Sciatic nerve (tissue), 2 donors: Measurements from ENCODE around the gene NDUFAF5. TPM values are rescaled to one million over a fixed set of nuclear protein-coding genes. Genes with fewer than 3 reads are reported as not detected.
"Not testable (repeated sequence)": the region's sequence is repeated elsewhere in the genome, so short reads cannot be mapped to it uniquely, and the experiment has no call there.

ENCODE experiments used
- ATAC-seq: fragments of 200-7000 bp; cut with Tn5 transposase; one replicate; pipeline ENCODE4 v1.9.1; 2020; ENCODE audit warnings: mild to moderate bottlenecking, moderate library complexity
- DNase-seq: peaks from one replicate; pipeline ENCODE4 v3.0.0-alpha.2; 2020; ENCODE audit warnings: low spot score
- intact Hi-C: fragments of 100-400 bp; cut with DNase I; formaldehyde crosslinking; loops from one replicate; pipeline ENCODE4 v1.14.2; 2022
- total RNA-seq: library from RNA; stranded (reverse); fragmentation: NEBNext Ultra II Directional; extraction: Animal tissue kit (Norgen Biotek cat#: 25700); gene quantifications from one replicate; pipeline ENCODE4 v1.2.1, GENCODE V29; 2021
- donor health status: DM: no; HTN: no; CAD: no.
- donor health status: DM: no; HTN: no; CAD: no.

Gene NDUFAF5, protein sequence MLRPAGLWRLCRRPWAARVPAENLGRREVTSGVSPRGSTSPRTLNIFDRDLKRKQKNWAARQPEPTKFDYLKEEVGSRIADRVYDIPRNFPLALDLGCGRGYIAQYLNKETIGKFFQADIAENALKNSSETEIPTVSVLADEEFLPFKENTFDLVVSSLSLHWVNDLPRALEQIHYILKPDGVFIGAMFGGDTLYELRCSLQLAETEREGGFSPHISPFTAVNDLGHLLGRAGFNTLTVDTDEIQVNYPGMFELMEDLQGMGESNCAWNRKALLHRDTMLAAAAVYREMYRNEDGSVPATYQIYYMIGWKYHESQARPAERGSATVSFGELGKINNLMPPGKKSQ
- 28.2 TPM for total RNA-seq

DNA sequence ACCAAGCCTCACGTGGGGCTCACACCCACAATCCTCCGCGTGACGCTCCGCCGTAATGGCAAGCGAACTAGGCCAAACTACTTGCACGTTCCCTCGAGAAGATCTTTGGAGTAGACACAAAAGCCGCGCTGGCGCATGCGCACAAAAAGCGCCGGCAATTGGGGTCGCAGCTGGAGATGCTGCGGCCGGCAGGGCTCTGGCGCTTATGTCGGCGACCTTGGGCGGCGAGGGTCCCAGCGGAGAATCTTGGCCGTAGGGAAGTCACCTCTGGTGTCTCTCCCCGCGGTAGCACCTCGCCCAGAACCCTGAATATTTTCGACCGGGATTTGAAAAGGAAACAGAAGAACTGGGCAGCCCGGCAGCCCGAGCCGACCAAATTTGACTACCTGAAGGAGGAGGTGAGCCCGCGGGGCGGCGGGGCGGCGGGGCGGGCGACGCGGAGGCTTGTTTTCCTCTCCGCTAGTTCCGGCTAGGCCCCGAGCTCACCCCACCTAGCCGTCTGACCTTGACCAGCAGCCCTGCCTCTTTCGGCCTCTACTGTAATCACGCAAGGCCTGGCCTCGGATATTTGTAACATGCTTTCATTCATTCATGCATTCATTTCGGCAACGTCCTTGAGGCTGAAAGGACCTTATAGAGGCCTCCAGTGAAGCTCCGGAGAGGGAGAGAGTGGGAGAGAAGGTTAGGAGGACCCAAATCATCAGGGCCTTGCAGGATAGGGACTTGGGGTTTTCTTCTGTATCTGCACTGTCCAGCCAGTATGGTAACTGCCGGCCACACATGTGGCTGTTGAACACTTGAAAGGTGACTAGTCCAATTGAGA, at the start of gene NDUFAF5, which contains the start of gene ESF1:
Gene NDUFAF5 (plus strand): TSS at position 136 of the 823 bp plus-strand sequence. CDS start 41 bp downstream, at position 177.
Gene ESF1 (minus strand): TSS at position 27 of the 823 bp plus-strand sequence. CDS start 1,779 bp downstream, outside the sequence.
- ATAC-seq (peak; percentile 99), DNase-seq (peak; percentile 95)
- intact Hi-C loops, result no loop called here

DNA sequence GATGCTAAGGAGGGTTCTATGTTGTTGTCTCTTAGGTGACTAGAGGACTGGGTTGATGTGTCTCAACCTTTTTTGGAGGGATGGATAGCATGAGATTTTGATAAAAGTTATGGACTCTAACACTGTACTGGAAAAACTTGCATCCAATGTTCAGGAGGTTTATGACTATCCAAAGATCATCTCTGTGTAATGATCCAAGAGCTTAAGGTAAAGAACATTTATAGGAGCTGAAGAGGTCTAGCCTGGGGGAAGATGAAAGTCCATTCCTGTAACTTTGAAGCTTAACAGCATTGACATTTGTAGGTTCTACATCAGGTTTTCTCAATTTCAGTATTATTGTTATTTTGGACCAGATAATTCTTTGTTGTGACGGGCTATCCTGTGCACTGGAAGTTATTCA, 49.0 kb upstream of the NDUFAF5 start:
- DNase-seq (no peak), ATAC-seq (no peak)
- intact Hi-C loops, result no loop called here

DNA sequence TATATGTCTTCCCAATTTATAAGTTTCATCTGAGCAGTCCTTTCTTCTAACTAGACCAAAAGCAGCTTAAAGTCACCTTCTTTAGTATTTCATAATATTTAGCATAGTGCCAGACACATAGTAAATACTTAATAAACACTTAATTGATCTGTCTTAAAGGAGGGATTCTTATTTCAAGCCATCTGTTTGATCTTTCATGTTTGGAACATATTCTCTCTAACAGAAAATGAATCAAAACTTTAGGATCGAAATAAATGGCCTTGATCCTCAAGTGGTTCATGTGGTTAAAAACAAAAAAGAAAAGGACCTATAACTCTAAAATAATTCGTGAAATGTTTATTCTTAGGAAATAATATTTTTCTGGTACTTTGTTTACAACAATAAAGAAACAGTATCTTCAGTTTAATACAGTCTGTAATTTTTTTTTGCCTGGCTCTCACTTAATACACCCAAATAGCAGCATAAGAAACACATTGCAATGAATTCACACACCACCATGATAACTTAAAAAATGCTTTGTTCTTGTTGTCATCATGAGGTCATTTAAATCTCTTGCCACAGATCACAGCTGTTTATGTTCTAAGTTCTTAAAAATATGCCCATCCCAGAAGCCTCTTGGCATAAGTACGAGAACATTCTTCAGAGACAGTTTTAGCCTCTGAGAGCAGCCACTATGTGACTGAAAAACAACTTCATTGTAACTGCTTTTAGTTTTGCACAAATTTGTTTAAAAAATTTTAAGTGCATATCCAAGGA, 48.2 kb upstream of the NDUFAF5 start:
- DNase-seq, result no peak
- intact Hi-C loops, result no loop called here
- peak; percentile 92 for ATAC-seq

DNA sequence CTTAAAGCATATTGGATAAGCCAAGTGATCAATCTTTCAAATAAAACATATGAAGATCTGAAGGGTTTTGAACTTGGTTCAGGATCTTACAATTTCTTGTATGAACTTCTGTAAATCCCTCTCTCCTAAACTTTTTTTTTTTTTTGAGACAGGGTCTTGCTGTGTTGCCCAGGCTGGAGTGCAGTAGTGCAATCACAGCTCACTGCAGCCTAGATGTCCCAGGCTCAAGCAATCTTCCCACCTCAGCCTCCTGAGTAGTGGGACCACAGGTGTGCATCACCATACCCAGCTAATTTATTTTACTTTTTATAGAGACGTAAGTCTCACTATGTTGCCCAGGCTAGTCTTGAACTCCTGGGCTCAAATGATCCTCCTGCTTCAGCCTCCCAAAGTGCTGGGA, 46.6 kb upstream of the NDUFAF5 start:
- ATAC-seq, intact Hi-C loops, DNase-seq: not testable (repeated sequence)

DNA sequence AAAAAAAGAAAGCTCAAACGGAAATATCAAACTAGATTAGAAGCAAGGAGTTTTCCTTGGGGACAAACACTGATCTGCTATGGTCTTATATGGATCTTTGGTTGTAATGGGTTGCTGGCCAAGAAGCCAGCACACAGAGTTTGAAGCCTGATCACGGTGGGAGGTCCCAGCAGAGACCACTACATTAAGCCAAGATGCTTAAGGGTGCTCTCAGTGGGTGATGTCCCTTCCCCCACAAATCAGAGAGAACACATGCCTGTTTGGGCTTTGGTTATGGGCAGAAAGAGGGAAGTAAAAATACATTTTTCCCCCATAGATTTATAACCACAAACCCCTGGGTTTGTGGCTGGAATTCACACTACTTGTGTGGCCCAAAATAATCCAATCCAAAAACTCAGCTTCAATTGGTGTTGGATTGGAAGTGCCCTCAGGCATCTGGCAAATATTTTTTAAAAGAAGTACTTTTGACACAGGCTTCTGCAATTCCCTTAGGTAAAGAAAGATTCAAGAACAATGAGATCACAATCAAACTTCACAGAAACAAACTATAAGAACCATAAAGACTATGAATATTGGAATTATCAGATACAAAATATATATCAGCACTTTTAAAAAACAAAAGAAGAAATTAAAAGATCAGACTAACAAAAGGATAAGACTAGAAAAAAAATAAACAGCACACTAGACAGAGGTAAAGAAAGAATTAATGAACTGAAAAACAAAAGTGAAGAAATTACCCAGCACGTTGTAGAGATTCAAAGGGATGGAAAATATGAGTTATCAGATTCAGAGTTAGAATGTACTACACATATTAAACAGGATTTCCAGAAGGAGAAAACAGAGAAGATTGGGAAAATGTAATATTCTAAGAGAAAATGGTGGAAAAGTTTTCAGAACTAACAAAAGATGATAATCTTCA, 44.8 kb upstream of the NDUFAF5 start:
- intact Hi-C loops, result no loop called here
- DNase-seq (no peak), ATAC-seq (peak; percentile 50)

DNA sequence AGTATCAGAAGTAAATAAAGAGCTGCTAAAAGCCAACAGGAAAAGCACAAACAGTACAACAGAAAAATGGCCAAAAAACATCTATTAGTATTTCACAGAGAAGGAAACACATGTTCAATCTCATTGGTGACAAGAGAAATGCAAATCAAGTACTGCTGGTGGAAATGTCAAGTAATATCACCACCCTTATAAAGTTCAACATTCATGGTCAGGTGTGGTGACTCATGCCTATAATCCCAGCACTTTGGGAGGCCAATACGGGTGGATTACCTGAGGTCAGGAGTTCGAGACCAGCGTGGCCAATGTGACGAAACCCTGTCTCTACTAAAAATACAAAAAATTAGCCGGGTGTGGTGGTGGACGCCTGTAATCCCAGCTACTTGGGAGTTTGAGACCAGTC, 42.9 kb upstream of the NDUFAF5 start:
- DNase-seq (no peak), ATAC-seq (no peak)
- intact Hi-C loops, result no loop called here

DNA sequence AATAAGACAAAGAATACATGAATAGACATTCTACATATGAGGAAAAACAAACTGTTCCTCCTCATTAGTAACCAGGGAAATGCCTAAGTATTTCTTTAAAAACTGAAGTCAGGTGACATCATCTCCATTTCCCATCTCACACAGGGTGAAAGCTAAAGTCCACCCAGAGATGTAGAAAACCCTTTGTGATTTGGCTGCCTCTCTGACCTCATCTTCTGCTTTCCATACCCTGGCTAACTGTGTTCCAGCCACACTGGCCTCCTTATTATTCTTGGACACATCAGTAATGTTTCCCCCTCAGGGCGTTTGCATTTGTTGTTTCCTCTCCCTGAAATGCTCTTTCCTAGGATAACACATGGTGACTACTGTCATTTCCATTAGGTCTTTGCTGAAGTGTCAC, 40.5 kb upstream of the NDUFAF5 start:
- intact Hi-C loops, result no loop called here
- ATAC-seq, result no peak

DNA sequence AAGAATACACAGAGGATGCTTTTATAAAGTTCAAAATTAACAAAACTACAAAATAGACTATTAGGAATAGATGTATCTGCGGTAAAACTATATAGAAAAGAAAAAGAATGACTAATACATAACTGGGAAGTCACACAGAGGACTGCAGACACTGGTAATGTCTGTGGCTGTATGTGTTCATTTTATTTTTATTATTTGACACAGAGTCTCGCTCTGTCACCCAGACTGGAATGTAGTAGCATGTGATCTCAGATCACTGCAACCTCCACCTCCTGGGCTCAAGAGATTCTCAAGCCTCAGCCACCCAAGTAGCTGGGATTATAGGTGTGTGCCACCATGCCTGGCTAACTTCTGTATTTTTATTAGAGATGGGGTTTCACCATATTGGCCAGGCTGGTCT, 39.0 kb upstream of the NDUFAF5 start:
- no peak for ATAC-seq
- no peak for DNase-seq
- intact Hi-C loops, result no loop called here

More for the DNA sequence above, 40.5 kb upstream of the NDUFAF5 start:
- no peak for DNase-seq

DNA sequence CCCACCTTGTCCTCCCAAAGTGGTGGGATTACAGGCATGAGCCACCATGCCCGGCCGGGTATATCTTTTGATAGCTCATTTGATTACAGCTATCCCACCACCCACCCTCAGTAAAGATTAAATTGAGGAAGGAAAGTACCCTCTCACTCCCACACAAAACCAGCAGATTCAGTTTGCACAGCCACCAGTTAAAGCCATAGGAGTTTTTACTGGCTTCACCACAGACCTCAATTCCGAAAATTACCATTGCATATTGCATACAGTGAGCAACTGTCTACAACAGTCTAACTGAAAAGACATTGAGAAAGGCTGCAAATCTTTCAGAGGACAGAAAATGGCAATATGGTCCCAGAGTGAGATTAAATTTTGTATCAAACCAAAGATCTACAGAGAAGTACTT, 35.0 kb upstream of the NDUFAF5 start:
- no peak for DNase-seq
- intact Hi-C loops, result no loop called here

DNA sequence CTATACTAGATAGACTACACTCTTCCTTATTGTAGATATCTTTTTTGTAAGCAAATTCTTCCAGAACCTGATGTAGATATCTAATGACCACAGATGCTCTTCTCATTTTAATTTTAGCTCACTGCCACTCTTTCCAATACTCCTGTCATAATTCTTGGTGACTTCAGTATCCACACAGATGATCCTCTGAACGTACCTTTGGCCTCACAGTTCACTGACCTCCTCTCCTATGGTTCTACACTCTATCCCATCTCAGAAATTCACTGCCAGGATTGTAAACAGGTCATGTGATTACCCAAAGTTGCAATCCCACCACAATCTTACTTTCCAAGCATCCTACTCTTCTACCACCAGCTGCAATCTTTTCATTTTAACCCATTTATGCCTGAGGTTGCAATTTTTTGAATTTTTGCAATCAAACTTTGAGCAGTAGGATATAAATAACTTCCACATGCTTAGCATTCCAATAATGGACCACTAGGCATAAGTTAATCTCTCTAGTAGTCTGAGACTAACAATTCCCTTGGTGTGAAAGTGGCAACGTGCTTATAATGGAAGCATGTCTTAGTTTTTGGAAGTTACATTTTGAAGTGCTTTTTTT, 31.3 kb upstream of the NDUFAF5 start:
- intact Hi-C loops, result no loop called here
- ATAC-seq, result no peak

More for the DNA sequence above, 35.0 kb upstream of the NDUFAF5 start:
- ATAC-seq, result no peak

DNA sequence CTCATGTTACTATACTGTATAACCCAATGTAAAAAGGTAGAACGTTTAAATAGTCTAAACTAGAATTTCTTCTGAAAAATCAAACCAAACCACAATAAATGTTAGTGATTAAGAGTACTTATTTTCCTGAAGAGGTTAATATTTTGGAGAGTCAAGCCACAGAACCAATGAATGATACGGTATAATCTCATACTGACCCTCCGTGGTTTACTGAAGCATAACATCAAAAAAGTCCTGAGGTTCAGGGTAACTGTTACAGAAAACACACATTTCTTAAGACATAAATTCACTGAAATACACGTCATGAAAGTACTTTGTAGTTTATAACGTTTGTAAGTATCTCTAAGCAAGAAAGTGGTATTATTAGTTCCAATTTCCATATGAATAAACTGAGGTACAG, 29.0 kb upstream of the NDUFAF5 start:
- no peak for ATAC-seq
- no peak for DNase-seq
- intact Hi-C loops, result no loop called here

More for the DNA sequence above, 31.3 kb upstream of the NDUFAF5 start:
- DNase-seq, result no peak

DNA sequence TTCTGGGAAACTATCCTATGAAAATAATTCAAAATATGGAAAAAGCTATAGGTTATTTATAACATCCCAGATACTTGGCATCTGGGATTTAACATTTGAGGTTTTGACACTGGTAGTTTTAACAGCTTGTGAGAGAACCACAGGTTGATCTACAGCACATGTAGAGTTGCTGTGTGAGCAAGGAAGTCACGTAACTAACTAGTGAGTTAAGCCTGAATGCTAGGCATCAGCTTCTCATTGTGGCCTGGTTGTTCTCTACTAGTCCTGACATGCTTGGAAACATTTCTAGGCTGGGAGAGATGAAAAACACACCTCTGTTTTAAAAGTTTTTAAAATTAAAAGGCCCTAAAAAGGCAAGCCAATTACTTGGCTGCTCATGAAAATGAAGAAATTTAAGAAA, 28.3 kb upstream of the NDUFAF5 start:
- intact Hi-C loops, result no loop called here
- ATAC-seq, result no peak
- no peak for DNase-seq

DNA sequence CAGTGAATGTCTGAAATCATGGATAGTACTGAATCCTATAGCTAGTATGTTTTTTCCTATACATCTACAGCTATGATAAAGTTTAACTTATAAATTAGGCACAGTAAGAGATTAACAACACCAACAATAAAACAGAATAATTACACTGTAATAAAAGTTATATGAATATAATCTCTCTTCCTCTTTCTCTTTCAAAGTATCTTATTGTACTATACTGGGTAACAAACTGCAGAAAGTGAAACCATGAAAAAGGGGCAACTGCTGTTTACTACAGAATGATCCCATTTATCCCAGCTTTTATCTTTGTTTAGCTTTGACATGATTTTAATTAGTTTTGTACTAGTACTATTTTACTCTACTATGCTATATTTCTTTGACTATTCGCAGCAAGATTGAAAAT, 25.9 kb upstream of the NDUFAF5 start:
- intact Hi-C loops, result no loop called here
- DNase-seq (no peak), ATAC-seq (no peak)

DNA sequence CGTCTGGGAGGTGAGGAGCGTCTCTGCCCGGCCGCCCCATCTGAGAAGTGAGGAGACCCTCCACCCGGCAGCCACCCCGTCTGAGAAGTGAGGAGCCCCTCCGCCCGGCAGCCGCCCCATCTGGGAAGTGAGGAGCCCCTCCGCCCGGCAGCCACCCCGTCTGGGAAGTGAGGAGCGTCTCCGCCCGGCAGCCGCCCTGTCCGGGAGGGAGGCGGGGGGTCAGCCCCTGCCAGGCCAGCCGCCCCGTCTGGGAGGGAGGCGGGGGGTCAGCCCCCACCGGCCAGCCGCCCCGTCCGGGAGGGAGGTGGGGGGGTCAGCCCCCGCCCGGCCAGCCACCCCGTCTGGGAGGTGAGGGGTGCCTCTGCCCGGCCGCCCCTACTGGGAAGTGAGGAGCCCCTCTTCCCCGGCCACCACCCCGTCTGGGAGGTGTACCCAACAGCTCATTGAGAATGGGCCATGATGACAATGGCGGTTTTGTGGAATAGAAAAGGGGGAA, 24.3 kb upstream of the NDUFAF5 start:
- ATAC-seq, DNase-seq, intact Hi-C loops: not testable (repeated sequence)

DNA sequence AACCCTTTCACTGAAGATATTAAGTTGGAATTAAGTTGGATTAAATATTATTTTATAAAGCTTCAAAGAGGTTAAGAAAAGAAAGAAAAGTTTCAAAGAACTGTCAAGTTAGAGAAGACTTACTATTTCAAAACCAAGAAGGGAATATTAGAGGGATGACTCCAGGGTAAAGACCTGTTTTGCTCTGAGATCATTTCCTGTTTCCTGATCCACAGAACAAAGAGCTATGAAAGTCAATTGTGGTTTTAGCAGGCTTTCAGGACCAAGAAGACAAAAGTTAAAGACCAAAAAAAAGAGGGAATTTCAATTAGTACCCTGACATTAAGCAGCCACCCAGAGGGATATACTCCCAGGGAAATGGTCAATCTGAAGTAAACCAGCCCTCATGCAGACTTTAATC, 19.5 kb upstream of the NDUFAF5 start:
- intact Hi-C loops, result no loop called here

DNA sequence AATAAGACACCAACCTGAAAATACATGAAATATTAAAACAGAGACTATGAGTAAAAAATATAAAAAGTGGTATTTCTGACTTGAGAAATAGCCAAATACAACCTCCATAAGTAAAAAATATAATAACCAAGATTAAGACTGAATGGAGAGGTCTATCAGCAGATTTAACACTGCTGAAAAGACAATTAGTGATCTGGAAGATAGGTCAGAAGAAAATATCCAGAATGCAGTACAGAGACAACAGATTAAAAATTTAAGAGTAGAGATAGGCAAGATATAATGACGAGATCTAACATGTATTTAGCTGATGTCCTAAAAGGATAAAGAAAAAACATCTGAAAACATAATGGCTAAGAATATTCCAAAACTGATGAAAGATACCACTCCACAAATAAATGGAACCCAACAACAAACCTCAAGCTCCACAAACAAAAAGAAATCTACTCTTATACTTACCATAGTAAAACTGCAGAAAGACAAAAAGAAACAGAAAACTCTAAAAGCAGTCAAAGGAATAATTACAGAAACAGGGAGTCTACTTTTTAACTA, 18.9 kb upstream of the NDUFAF5 start:
- intact Hi-C loops, result no loop called here
- DNase-seq (no peak), ATAC-seq (no peak)

More for the DNA sequence above, 19.5 kb upstream of the NDUFAF5 start:
- ATAC-seq (no peak), DNase-seq (no peak)

DNA sequence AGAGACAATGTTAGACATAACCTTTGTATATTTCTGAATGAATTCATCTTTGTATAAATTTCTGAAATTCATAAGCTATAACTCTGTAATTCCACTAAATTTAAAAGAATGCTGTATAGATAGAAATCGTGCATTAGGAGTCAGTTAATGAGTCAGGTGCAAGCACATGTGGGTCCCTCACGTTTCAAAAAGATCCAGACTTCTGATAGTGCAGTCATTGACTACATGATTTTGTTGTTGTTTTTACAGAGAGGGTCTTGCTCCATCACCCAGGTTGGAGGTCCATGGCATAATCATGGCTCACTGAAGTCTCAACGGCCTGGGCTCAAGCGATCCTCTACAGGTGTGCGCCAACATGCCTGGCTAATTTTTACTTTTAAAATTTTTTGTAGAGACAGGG, 14.7 kb upstream of the NDUFAF5 start:
- intact Hi-C loops, result no loop called here
- DNase-seq (no peak), ATAC-seq (no peak)
